IMR-90 (cell line): ENCODE measurements around the gene UGT1A1. TPM values are rescaled to one million over a fixed set of nuclear protein-coding genes. Genes with fewer than 3 reads are reported as not detected.

Experiments
- ATAC-seq: fragments of 200-7000 bp; cut with Tn5 transposase; 2 replicates; pipeline ENCODE4 v1.9.1; 2020; ENCODE audit warnings: low read depth, mild to moderate bottlenecking, moderate library complexity
- BruUV-seq: library from RNA; stranded (reverse); fragments of 400-500 nt; replicated peaks from 2 replicates; lab custom pipeline; 2021; lab: Mats Ljungman, UMichigan
- CTCF ChIA-PET: fragments of 300-600 bp; formaldehyde crosslinking; extraction: SDS; loops from one replicate; lab custom pipeline; 2021; ENCODE audit warnings: antibody characterized with exemption; lab: Yijun Ruan, JAX
- POLR2A ChIA-PET: fragments of 300-600 bp; sonication (Branson Sonifier 250); formaldehyde crosslinking; loops from one replicate; lab custom pipeline; 2022; ENCODE audit warnings: antibody characterized with exemption; ENCODE audit not compliant: unreplicated experiment; lab: Charles Lee
- DNase-seq: peaks from one replicate; pipeline ENCODE4 v3.0.0; 2013
- H2AFZ ChIP-seq: replicated peaks from 2 replicates; pipeline ENCODE3; 2013; ENCODE audit warnings: low read length, mild to moderate bottlenecking; ENCODE audit not compliant: poor library complexity
- H2AK5ac ChIP-seq: 2 replicates; pipeline ENCODE4 v1.6.1; 2013; ENCODE audit warnings: low read depth, low read length, inconsistent platforms
- H2AK9ac ChIP-seq: replicated peaks from 2 replicates; pipeline ENCODE3; 2013; ENCODE audit warnings: mild to moderate bottlenecking, low read depth, low read length, moderate library complexity; ENCODE audit not compliant: poor library complexity
- H2BK120ac ChIP-seq: 2 replicates; pipeline ENCODE4 v1.6.1; 2013; ENCODE audit warnings: low read depth, low read length, inconsistent platforms
- H2BK15ac ChIP-seq: 3 replicates; pipeline ENCODE4 v1.6.1; 2013; ENCODE audit warnings: low read depth, low read length, inconsistent platforms
- H2BK20ac ChIP-seq: 2 replicates; pipeline ENCODE4 v1.6.1; 2013; ENCODE audit warnings: low read depth, mild to moderate bottlenecking, inconsistent platforms, low read length, moderate library complexity
- H2BK5ac ChIP-seq: 2 replicates; pipeline ENCODE4 v1.6.1; 2013; ENCODE audit warnings: mild to moderate bottlenecking, low read depth, low read length, inconsistent platforms; ENCODE audit not compliant: poor library complexity, severe bottlenecking
- H3K14ac ChIP-seq: replicated peaks from 2 replicates; pipeline ENCODE4 v1.6.1; 2013; ENCODE audit warnings: low read depth, low read length, inconsistent platforms
- H3K18ac ChIP-seq: 2 replicates; pipeline ENCODE4 v1.6.1; 2013; ENCODE audit warnings: low read depth, low read length, control low read depth
- H3K23ac ChIP-seq: 2 replicates; pipeline ENCODE4 v1.6.1; 2013; ENCODE audit warnings: low read depth, low read length, inconsistent platforms
- H3K27ac ChIP-seq: 2 replicates; pipeline ENCODE4 v1.5.1; 2013; ENCODE audit warnings: mild to moderate bottlenecking, control low read depth, low read length; ENCODE audit not compliant: insufficient read depth
- H3K27me3 ChIP-seq: 2 replicates; pipeline ENCODE4 v1.6.1; 2013; ENCODE audit warnings: low read length; ENCODE audit not compliant: control insufficient read depth, insufficient read depth
- H3K36me3 ChIP-seq: 2 replicates; pipeline ENCODE4 v1.6.1; 2013; ENCODE audit warnings: low read length, mixed read lengths; ENCODE audit not compliant: control insufficient read depth, insufficient read depth
- H3K4ac ChIP-seq: 2 replicates; pipeline ENCODE4 v1.6.1; 2013; ENCODE audit warnings: low read depth, low read length, inconsistent platforms
- H3K4me1 ChIP-seq: 2 replicates; pipeline ENCODE4 v1.6.1; 2013; ENCODE audit warnings: low read length, mixed read lengths; ENCODE audit not compliant: control insufficient read depth, insufficient read depth
- H3K4me2 ChIP-seq: 2 replicates; pipeline ENCODE4 v1.6.1; 2013; ENCODE audit warnings: low read depth, mild to moderate bottlenecking, control low read depth, low read length, moderate library complexity
- H3K4me3 ChIP-seq: 2 replicates; pipeline ENCODE4 v1.5.1; 2013; ENCODE audit warnings: low read depth, mild to moderate bottlenecking, control low read depth, low read length, moderate library complexity; ENCODE audit not compliant: insufficient read depth
- H3K56ac ChIP-seq: 2 replicates; pipeline ENCODE4 v1.6.1; 2013; ENCODE audit warnings: low read length, inconsistent platforms; ENCODE audit not compliant: insufficient read depth; ENCODE audit errors: extremely low read depth
- H3K79me1 ChIP-seq, 2 experiments: 2 replicates each; pipeline ENCODE4 v1.6.1; 2013; ENCODE audit warnings: low read length in 2 of 2, inconsistent platforms in 1 of 2, low read depth in 1 of 2
- H3K9ac ChIP-seq: 2 replicates; pipeline ENCODE4 v1.6.1; 2013; ENCODE audit warnings: low read depth, low read length, control low read depth
- H3K9me1 ChIP-seq: 2 replicates; pipeline ENCODE4 v1.6.1; 2013; ENCODE audit warnings: low read length, inconsistent platforms; ENCODE audit not compliant: insufficient read depth
- H3K9me3 ChIP-seq: 2 replicates; pipeline ENCODE4 v1.6.1; 2013; ENCODE audit warnings: low read length; ENCODE audit not compliant: control insufficient read depth, insufficient read depth
- H4K20me1 ChIP-seq: 2 replicates; pipeline ENCODE4 v1.6.1; 2013; ENCODE audit warnings: low read length, inconsistent platforms; ENCODE audit not compliant: insufficient read depth
- H4K5ac ChIP-seq: 2 replicates; pipeline ENCODE4 v1.6.1; 2013; ENCODE audit warnings: mild to moderate bottlenecking, low read depth, low read length, control low read depth
- H4K8ac ChIP-seq, 2 experiments: 2 replicates each; pipeline ENCODE4 v1.6.1; 2013; ENCODE audit warnings: low read depth in 2 of 2, low read length in 2 of 2, control low read depth in 1 of 2, inconsistent platforms in 1 of 2
- H4K91ac ChIP-seq: 2 replicates; pipeline ENCODE4 v1.6.1; 2013; ENCODE audit warnings: low read depth, low read length, inconsistent platforms; ENCODE audit not compliant: insufficient read depth
- MXI1 ChIP-seq: IDR thresholded peaks from 2 replicates; pipeline ENCODE4 v1.6.1; 2012; ENCODE audit warnings: low read depth, mild to moderate bottlenecking, low read length, moderate library complexity, borderline replicate concordance
- WGBS, 2 experiments: methylation state at CpG; one replicate each; pipeline versions ENCODE4 v1.1.5 to v1.1.7; 2013; ENCODE audit warnings: missing lambda C conversion rate in 2 of 2; ENCODE audit not compliant: insufficient read length in 1 of 2; ENCODE audit errors: extremely low coverage in 2 of 2; 5-methylcytosine and 5-hydroxymethylcytosine counted together
- dilution Hi-C: fragments of 300-500 bp; cut with HindIII; formaldehyde crosslinking; loops from one replicate; pipeline ENCODE4 v1.14.3; 2018; ENCODE audit warnings: low sequenced_read_pairs; ENCODE audit not compliant: unreplicated experiment
- in situ Hi-C: fragments of 300-500 bp; cut with MboI; formaldehyde crosslinking; loops from 3 replicates; pipeline ENCODE4 v1.14.3; 2019; ENCODE audit warnings: low sequenced_read_pairs, inconsistent platforms, mixed read lengths
- intact Hi-C: fragments of 100-400 bp; cut with micrococcal nuclease; formaldehyde crosslinking; loops from 2 replicates; pipeline ENCODE4 v1.10.0; 2022
- polyA plus RNA-seq, 3 experiments: library from polyadenylated mRNA; depleted of rRNA; stranded (reverse); fragments of >200 nt; gene quantifications; 2 replicates each; pipeline ENCODE4 v1.2.3, GENCODE V29; 2012; ENCODE audit warnings: low replicate concordance in 1 of 3
- total RNA-seq: library from RNA; depleted of rRNA; stranded (reverse); fragments of >200 nt; gene quantifications from 2 replicates; pipeline ENCODE4 v1.2.3, GENCODE V29; 2012
- TF ChIP-seq, protein P1 (sequence below): conservative IDR thresholded peaks from 2 replicates; pipeline ENCODE4 v1.5.1; 2012; ENCODE audit warnings: mild to moderate bottlenecking, low read depth, low read length, improper control_type of control experiment

Gene UGT1A1
- total and polyA plus RNA-seq, 2 of the 4 experiments (the other 2 are of a cell fraction), result not detected

DNA sequence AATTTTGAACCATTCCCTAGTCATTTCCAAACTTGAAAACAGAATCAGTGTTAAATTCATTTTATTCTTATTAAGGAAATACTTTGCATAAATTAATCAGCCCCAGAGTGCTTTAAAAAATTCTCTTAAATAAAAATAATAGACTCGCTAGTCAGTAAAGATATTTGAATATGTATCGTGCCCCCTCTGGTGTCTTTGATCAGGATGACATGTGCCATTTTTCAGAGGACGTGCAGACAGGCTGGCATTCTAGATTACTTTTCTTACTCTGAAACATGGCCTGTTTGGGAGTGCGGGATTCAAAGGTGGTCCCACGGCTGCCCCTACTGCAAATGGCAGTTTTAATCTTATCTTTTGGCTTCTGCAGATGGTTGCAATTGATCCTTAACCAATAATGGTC is 12.5 kb downstream of the UGT1A1 start:
- dilution Hi-C loops (no loop called here), in situ Hi-C loops (no loop called here), intact Hi-C loops (no loop called here)
- Histone ChIP-seq H4K5ac (no peak overlapping the region), H3K9me1 (no peaks in the 10 kb centered on the region), H3K9ac (no peak overlapping the region), H4K8ac (no peak overlapping the region), H3K4me1 (no peaks in the 10 kb centered on the region), H3K79me1 (no peaks in the 10 kb centered on the region), H3K18ac (no peak overlapping the region), H3K36me3 (no peaks in the 10 kb centered on the region), H3K9me3 (peaks cover 3% of the 10 kb centered on the region; the same call in 1 of the 2 replicates), H2BK20ac (no peak overlapping the region), H3K27me3 (no peaks in the 10 kb centered on the region), H2BK120ac (no peak overlapping the region), H3K4me2 (no peak overlapping the region), H3K4ac (no peak overlapping the region), H3K4me3 (no peak overlapping the region), H3K14ac (no peak overlapping the region), H2AK9ac (no peak overlapping the region), H4K20me1 (no peaks in the 10 kb centered on the region), H2AFZ (no peak overlapping the region), H3K27ac (no peak overlapping the region), H2BK5ac (no peak overlapping the region), H3K56ac (no peak overlapping the region), H2AK5ac (no peak overlapping the region), H2BK15ac (no peak overlapping the region), H4K91ac (no peak overlapping the region), H3K23ac (no peak overlapping the region)
- ChIA-PET CTCF (interaction anchor here (0.8 kb wide), 1 partner anchor 62 kb away, joined by 3 read pairs; no protein-coding TSS in a partner anchor), POLR2A (no interaction called here)
- TF ChIP-seq, protein P1, sequence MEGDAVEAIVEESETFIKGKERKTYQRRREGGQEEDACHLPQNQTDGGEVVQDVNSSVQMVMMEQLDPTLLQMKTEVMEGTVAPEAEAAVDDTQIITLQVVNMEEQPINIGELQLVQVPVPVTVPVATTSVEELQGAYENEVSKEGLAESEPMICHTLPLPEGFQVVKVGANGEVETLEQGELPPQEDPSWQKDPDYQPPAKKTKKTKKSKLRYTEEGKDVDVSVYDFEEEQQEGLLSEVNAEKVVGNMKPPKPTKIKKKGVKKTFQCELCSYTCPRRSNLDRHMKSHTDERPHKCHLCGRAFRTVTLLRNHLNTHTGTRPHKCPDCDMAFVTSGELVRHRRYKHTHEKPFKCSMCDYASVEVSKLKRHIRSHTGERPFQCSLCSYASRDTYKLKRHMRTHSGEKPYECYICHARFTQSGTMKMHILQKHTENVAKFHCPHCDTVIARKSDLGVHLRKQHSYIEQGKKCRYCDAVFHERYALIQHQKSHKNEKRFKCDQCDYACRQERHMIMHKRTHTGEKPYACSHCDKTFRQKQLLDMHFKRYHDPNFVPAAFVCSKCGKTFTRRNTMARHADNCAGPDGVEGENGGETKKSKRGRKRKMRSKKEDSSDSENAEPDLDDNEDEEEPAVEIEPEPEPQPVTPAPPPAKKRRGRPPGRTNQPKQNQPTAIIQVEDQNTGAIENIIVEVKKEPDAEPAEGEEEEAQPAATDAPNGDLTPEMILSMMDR, result 0 out of 2 replicates have a peak, but pooled peaks have one; percentile 20
- no peak for TF ChIP-seq MXI1
- DNase-seq (no peak), ATAC-seq (no peak)
- BruUV-seq, result no TSS peak
- 100% methylated on average over 1 of the region's 5 CpGs; no CpG with 5 or more reads in 1 of the 2 experiments for WGBS, 2 experiments
